Aorta (tissue), 5 donors: ENCODE measurements around the gene ACER3. TPM values are rescaled to one million over a fixed set of nuclear protein-coding genes. Genes with fewer than 3 reads are reported as not detected.

Experiments
- ATAC-seq: fragments of 200-7000 bp; cut with Tn5 transposase; one replicate; pipeline ENCODE4 v1.9.1; 2022; ENCODE audit warnings: moderate library complexity; ENCODE audit not compliant: low FRiP score
- DNase-seq, 2 donors: peaks; one replicate each; pipeline ENCODE4 v3.0.0-alpha.2; 2020
- H3K27ac ChIP-seq, 2 donors: one replicate each; pipeline ENCODE4 v1.5.1; 2013; ENCODE audit warnings: low read length in 2 of 2, mild to moderate bottlenecking in 2 of 2, moderate library complexity in 2 of 2, control low read depth in 1 of 2, inconsistent platforms in 1 of 2, low read depth in 1 of 2
- H3K27me3 ChIP-seq, 2 donors: one replicate each; pipeline ENCODE4 v1.6.1; 2013; ENCODE audit warnings: control low read depth in 1 of 2, low read length in 1 of 2, mild to moderate bottlenecking in 1 of 2, moderate library complexity in 1 of 2; ENCODE audit not compliant: insufficient read depth in 2 of 2, control insufficient read depth in 1 of 2
- H3K36me3 ChIP-seq, 2 donors: one replicate each; pipeline ENCODE4 v1.6.1; 2013; ENCODE audit warnings: control low read depth in 1 of 2, low read length in 1 of 2, mild to moderate bottlenecking in 1 of 2; ENCODE audit not compliant: insufficient read depth in 2 of 2, control insufficient read depth in 1 of 2
- H3K4me1 ChIP-seq, 2 donors: one replicate each; pipeline ENCODE4 v1.6.1; 2013; ENCODE audit warnings: low read length in 2 of 2, control low read depth in 1 of 2, mild to moderate bottlenecking in 1 of 2, moderate library complexity in 1 of 2; ENCODE audit not compliant: insufficient read depth in 2 of 2, control insufficient read depth in 1 of 2
- H3K4me3 ChIP-seq, 2 donors: one replicate each; pipeline ENCODE4 v1.5.1; 2013; ENCODE audit warnings: low read length in 2 of 2, control low read depth in 1 of 2, mild to moderate bottlenecking in 1 of 2
- H3K9me3 ChIP-seq: one replicate; pipeline ENCODE4 v1.6.1; 2013; ENCODE audit warnings: mild to moderate bottlenecking, low read length; ENCODE audit not compliant: control insufficient read depth
- WGBS, 2 donors: extraction: QIAGEN DNeasy Blood & Tissue Kit; methylation state at CpG; one replicate each; pipeline ENCODE4 v1.1.7; 2013; 5-methylcytosine and 5-hydroxymethylcytosine counted together
- intact Hi-C, 2 donors: fragments of 100-400 bp; cut with DNase I; formaldehyde crosslinking; loops; one replicate each; pipeline versions ENCODE4 v1.14.2 to v1.15.0; 2022
- polyA plus RNA-seq, 2 donors: library from polyadenylated mRNA; stranded (reverse); fragments of 200-250 nt; gene quantifications; one replicate each; pipeline ENCODE4 v1.2.3, GENCODE V29; 2013
- total RNA-seq, 2 donors: library from RNA; stranded (reverse); fragmentation: NEBNext Ultra II Directional; extraction: Animal tissue kit (Norgen Biotek cat#: 25700); gene quantifications; one replicate each; pipeline ENCODE4 v1.2.1, GENCODE V29; 2021
- donor health status: healthy with polysubstance abuse.
- donor health status: Bipolar disorder and iron deficiency.
- donor health status: DM: no; HTN: no; CAD: no.
- donor health status: DM: no; HTN: no; CAD: no.
- donor health status: DM: yes; HTN: yes; CAD: no.

Gene ACER3
- total and polyA plus RNA-seq, 4 donors = 3.6 to 27.3 (median 10.9) TPM

GRCh38 chr11:77052518-77052917 lies 191.8 kb downstream of the ACER3 start:
- DNase-seq (no peak), ATAC-seq (no peak)
- no peaks in the 10 kb centered on the region for H3K27me3 ChIP-seq
- no peak overlapping the region for H3K4me3 ChIP-seq
- 77 to 82% methylated on average over 7 of the region's 7 CpGs for WGBS, 2 donors
- H3K27ac ChIP-seq = no peak overlapping the region
- no peaks in the 10 kb centered on the region for H3K4me1 ChIP-seq
- H3K36me3 ChIP-seq = no peaks in the 10 kb centered on the region
- intact Hi-C loops = no loop called here
- H3K9me3 ChIP-seq = peaks cover 5% of the 10 kb centered on the region

GRCh38 chr11:77053217-77054015 lies 192.7 kb downstream of the ACER3 start:
- H3K36me3 ChIP-seq = no peaks in the 10 kb centered on the region
- no peak overlapping the region for H3K27ac ChIP-seq
- 87 to 88% methylated on average over 14 of the region's 14 CpGs for WGBS, 2 donors
- intact Hi-C loops = no loop called here
- no peaks in the 10 kb centered on the region for H3K4me1 ChIP-seq
- ATAC-seq (no peak), DNase-seq (no peak)
- peaks cover 5% of the 10 kb centered on the region for H3K9me3 ChIP-seq
- no peak overlapping the region for H3K4me3 ChIP-seq
- H3K27me3 ChIP-seq = no peaks in the 10 kb centered on the region

- no peaks in the 10 kb centered on the region for H3K36me3 ChIP-seq
- no peaks in the 10 kb centered on the region for H3K4me1 ChIP-seq
- no peak overlapping the region for H3K4me3 ChIP-seq
- ATAC-seq (no peak), DNase-seq (no peak)
- WGBS, 2 donors = 78 to 79% methylated on average over 1 of the region's 1 CpG
- H3K9me3 ChIP-seq = peaks cover 5% of the 10 kb centered on the region
- H3K27ac ChIP-seq = no peak overlapping the region
- no peaks in the 10 kb centered on the region for H3K27me3 ChIP-seq
- intact Hi-C loops = no loop called here
Measured at GRCh38 chr11:77054084-77054483, 193.4 kb downstream of the ACER3 start.

GRCh38 chr11:77055101-77055561 lies 194.4 kb downstream of the ACER3 start:
- H3K4me3 ChIP-seq = no peak overlapping the region
- DNase-seq (no peak), ATAC-seq (no peak)
- intact Hi-C loops = no loop called here
- no peaks in the 10 kb centered on the region for H3K4me1 ChIP-seq
- no peaks in the 10 kb centered on the region for H3K36me3 ChIP-seq
- 58 to 74% methylated on average over 2 of the region's 2 CpGs for WGBS, 2 donors
- no peak overlapping the region for H3K27ac ChIP-seq
- no peaks in the 10 kb centered on the region for H3K27me3 ChIP-seq
- peaks cover 5% of the 10 kb centered on the region for H3K9me3 ChIP-seq

GRCh38 chr11:77055913-77056312 lies 195.2 kb downstream of the ACER3 start:
- intact Hi-C loops = no loop called here
- Histone ChIP-seq H3K4me3 (no peak overlapping the region), H3K27me3 (no peaks in the 10 kb centered on the region), H3K27ac (no peak overlapping the region), H3K9me3 (peaks cover 5% of the 10 kb centered on the region), H3K36me3 (no peaks in the 10 kb centered on the region), H3K4me1 (no peaks in the 10 kb centered on the region)
- no peak for ATAC-seq
- 93 to 94% methylated on average over 5 of the region's 5 CpGs for WGBS, 2 donors
- no peak for DNase-seq

GRCh38 chr11:77056814-77057402 lies 196.2 kb downstream of the ACER3 start:
- H3K27me3 ChIP-seq = no peaks in the 10 kb centered on the region
- H3K27ac ChIP-seq = no peak overlapping the region
- H3K4me1 ChIP-seq = no peaks in the 10 kb centered on the region
- H3K4me3 ChIP-seq = no peak overlapping the region
- H3K36me3 ChIP-seq = no peaks in the 10 kb centered on the region
- WGBS, 2 donors = 88 to 91% methylated on average over 3 of the region's 3 CpGs
- intact Hi-C loops = no loop called here
- DNase-seq = no peak
- H3K9me3 ChIP-seq = peaks cover 5% of the 10 kb centered on the region
- no peak for ATAC-seq

GRCh38 chr11:77057938-77058474 lies 197.3 kb downstream of the ACER3 start:
- H3K27me3 ChIP-seq = no peaks in the 10 kb centered on the region
- H3K27ac ChIP-seq = no peak overlapping the region
- no peaks in the 10 kb centered on the region for H3K4me1 ChIP-seq
- WGBS, 2 donors = 68 to 76% methylated on average over 9 of the region's 9 CpGs
- DNase-seq (peak in 1 of 2 donors; percentile 55), ATAC-seq (no peak)
- H3K36me3 ChIP-seq = no peaks in the 10 kb centered on the region
- intact Hi-C loops = no loop called here
- no peak overlapping the region for H3K4me3 ChIP-seq
- H3K9me3 ChIP-seq = peaks cover 5% of the 10 kb centered on the region

GRCh38 chr11:77058900-77059299 lies 198.2 kb downstream of the ACER3 start:
- Histone ChIP-seq H3K4me3 (no peak overlapping the region), H3K36me3 (no peaks in the 10 kb centered on the region), H3K27ac (no peak overlapping the region), H3K4me1 (no peaks in the 10 kb centered on the region), H3K9me3 (peaks cover 5% of the 10 kb centered on the region), H3K27me3 (no peaks in the 10 kb centered on the region)
- no peak for DNase-seq
- intact Hi-C loops = no loop called here
- ATAC-seq = no peak
- 80 to 85% methylated on average over 2 of the region's 2 CpGs for WGBS, 2 donors

GRCh38 chr11:77059806-77060205 lies 199.1 kb downstream of the ACER3 start:
- 89 to 91% methylated on average over 5 of the region's 5 CpGs for WGBS, 2 donors
- no peaks in the 10 kb centered on the region for H3K27me3 ChIP-seq
- peaks cover 5% of the 10 kb centered on the region for H3K9me3 ChIP-seq
- H3K4me1 ChIP-seq = no peaks in the 10 kb centered on the region
- H3K4me3 ChIP-seq = no peak overlapping the region
- H3K36me3 ChIP-seq = no peaks in the 10 kb centered on the region
- intact Hi-C loops = no loop called here
- H3K27ac ChIP-seq = no peak overlapping the region
- ATAC-seq = no peak
- DNase-seq = no peak
